Measurements from ENCODE around the gene PHF13. TPM values are rescaled to one million over a fixed set of nuclear protein-coding genes. Genes with fewer than 3 reads are reported as not detected.

Gene PHF13
- polyA plus RNA-seq, 1 of the 3 experiments (the other 2 are of a cell fraction), result 8.5 TPM

DNA sequence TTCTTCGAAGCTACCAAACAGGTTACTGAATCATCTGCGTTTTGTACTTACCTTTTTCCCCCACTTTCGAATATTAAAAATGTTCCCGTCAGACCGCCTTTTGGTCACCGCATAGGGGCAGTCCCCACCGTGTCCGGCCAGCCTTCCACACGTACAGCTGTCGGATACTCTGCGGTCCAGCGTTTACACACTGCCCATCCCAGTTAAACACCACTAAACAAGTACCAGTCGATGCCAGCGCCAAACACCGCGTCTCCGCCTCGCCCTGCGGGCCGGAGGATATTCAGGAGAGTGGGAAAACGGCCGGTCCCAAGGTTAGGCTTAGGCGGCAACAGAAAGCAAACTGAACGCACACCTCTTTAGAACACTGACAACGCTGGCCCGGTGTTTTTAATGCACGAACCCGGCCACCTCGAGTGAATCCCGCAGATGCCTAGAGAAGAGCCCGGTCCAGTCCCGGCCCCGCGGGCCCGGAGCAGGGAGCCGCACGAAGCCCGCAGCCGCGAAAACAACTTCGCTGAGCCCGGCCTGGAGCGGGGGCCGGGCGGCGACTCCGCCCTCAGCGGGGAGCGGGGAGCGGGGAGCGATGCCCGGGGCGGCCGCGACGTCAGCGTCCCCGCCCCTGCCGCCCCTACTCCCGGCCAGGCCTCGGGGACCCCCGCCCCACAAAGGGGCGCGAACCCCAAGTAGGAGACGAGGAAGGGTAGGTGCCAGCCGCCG, 730 bp upstream of the PHF13 start:
- Histone ChIP-seq H3K4me3 (ENCODE audit: low read depth in 2 of 2, low read length in 1 of 2) (peak overlapping the region; percentile 67 to 90), H3K27ac (ENCODE audit: low read depth in 2 of 2, low read length in 1 of 2) (peak overlapping the region; percentile 73 to 78), H3F3A (replicated peaks; ENCODE audit: insufficient read depth) (peaks cover 14% of the 10 kb centered on the region), H3K79me2 (ENCODE audit: insufficient read depth) (peaks cover 37% of the 10 kb centered on the region), H3K4me1 (ENCODE audit: control insufficient read depth in 1 of 2, insufficient read depth in 2 of 2, low read depth in 1 of 2, low read length in 1 of 2) (peaks cover 0 to 7% of the 10 kb centered on the region in 2 experiments; a peak in 1 of 4 replicates), H2AFZ (ENCODE audit: low read depth) (peak overlapping the region; percentile 95), H3K9me2 (no peaks in the 10 kb centered on the region), H3K9me3 (no peaks in the 10 kb centered on the region), H4K20me1 (ENCODE audit: insufficient read depth) (peaks cover 26% of the 10 kb centered on the region), H3K9ac (peak overlapping the region; percentile 70), H3K4me2 (peak overlapping the region; percentile 93), H3K27me3 (ENCODE audit: insufficient read depth) (no peaks in the 10 kb centered on the region), H3K36me3 (replicated peaks in 1 of 2; ENCODE audit: control insufficient read depth in 1 of 2, insufficient read depth in 2 of 2, low read length in 1 of 2) (no peaks in the 10 kb centered on the region)
- DNase-seq, result peak; percentile 62
- POLR2A ChIA-PET, result interaction anchor here (1.0 kb wide), 1 partner anchor 10 kb away, joined by 3 read pairs; no protein-coding TSS in a partner anchor
- CTCF ChIA-PET, result interaction anchor here (0.7 to 1.5 kb wide), 5 partner anchors 10 to 58 kb away, joined by 3 to 6 read pairs (median 4); partner anchors contain the start of genes KLHL21, NOL9, TAS1R1 and ZBTB48
- TF ChIP-seq SMC3 (IDR thresholded peaks at IDR 0.05; ENCODE audit: low read depth, low read length) (no peak), FOSL2 (IDR thresholded peaks at IDR 0.05; ENCODE audit: borderline replicate concordance, low read depth) (no peak), PBX3 (IDR thresholded peaks at IDR 0.05) (no peak), RAD21 (IDR thresholded peaks at IDR 0.05; ENCODE audit: low read length) (peak; percentile 30), RFX5 (IDR thresholded peaks at IDR 0.05; ENCODE audit: low read length) (no peak)
- WGBS (ENCODE audit: low lambda C conversion rate), result under 1% methylated on average over 23 of the region's 67 CpGs

DNA sequence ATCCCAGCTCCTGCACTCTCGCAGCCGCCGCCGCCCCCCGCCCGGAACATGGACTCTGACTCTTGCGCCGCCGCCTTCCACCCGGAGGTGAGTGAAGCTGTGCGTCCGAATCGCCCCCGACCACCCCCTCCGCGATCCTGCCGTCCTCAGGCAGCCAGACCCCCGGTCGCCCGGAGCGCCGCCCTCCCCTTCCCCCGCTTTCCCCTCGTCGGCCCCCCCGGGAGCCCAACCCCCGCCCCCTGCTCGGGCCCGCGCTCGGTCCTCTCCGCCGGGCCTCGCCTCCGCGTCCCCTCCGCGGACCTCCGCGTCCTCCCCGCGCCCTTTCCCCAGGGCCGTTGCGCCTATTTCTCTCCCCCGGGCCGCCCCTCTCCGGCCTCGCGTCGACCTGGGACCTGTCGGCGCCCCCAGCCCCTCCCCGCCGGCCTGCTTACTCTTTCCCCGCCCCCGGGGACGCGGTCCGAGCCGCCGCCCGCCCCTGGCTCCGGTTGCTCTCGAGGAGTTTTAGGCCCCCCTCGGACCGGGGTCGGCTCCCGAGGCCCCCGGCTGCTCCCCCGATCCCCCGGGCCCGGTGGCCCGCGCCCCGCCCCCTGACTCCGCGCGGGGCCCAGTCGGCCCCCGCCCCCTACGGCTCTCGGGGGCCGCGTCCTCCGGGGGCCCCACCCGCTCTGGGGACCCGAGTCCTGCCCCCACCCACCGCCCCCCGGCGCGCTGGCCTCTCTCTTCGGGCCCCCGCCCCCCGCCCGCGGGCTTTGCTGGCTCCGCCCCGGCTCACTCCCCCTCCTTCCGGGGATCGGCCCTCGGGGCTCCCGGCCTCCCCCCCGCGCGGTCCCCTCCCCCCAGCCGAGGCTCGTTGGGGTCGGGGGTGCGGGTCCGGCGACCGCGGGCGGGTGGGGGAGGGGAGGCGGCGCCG, 743 bp downstream of the PHF13 start:
- peak overlapping the region; percentile 90; the same call in 1 of the 2 replicates for H3K4me2 ChIP-seq
- WGBS (ENCODE audit: low lambda C conversion rate), result 0% methylated on average over 7 of the region's 117 CpGs
- H3K79me2 ChIP-seq (ENCODE audit: insufficient read depth), result peaks cover 52% of the 10 kb centered on the region
- peak overlapping the region; percentile 67 to 75 for H3K4me3 ChIP-seq (ENCODE audit: low read depth in 2 of 2, low read length in 1 of 2)
- TF ChIP-seq RCOR1 (IDR thresholded peaks at IDR 0.05; ENCODE audit: low read length), result no peak
- TF ChIP-seq, protein P1, sequence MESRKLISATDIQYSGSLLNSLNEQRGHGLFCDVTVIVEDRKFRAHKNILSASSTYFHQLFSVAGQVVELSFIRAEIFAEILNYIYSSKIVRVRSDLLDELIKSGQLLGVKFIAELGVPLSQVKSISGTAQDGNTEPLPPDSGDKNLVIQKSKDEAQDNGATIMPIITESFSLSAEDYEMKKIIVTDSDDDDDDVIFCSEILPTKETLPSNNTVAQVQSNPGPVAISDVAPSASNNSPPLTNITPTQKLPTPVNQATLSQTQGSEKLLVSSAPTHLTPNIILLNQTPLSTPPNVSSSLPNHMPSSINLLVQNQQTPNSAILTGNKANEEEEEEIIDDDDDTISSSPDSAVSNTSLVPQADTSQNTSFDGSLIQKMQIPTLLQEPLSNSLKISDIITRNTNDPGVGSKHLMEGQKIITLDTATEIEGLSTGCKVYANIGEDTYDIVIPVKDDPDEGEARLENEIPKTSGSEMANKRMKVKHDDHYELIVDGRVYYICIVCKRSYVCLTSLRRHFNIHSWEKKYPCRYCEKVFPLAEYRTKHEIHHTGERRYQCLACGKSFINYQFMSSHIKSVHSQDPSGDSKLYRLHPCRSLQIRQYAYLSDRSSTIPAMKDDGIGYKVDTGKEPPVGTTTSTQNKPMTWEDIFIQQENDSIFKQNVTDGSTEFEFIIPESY (IDR thresholded peaks at IDR 0.05; ENCODE audit: borderline replicate concordance, low read depth), result no peak
- TF ChIP-seq JUND (IDR thresholded peaks at IDR 0.05), result no peak
- H2AFZ ChIP-seq (ENCODE audit: low read depth), result 0 out of 2 replicates have a peak overlapping the region, but pooled peaks have one; percentile 51
- POLR2A ChIA-PET, result interaction anchor here (0.6 kb wide), 1 partner anchor 66 kb away, joined by 3 read pairs; no protein-coding TSS in a partner anchor
- peaks cover 14% of the 10 kb centered on the region for H3F3A ChIP-seq (replicated peaks; ENCODE audit: insufficient read depth)
- peak; percentile 90 for DNase-seq
- H3K27me3 ChIP-seq (ENCODE audit: insufficient read depth), result no peaks in the 10 kb centered on the region
- H4K20me1 ChIP-seq (ENCODE audit: insufficient read depth), result peaks cover 41% of the 10 kb centered on the region
- CTCF ChIA-PET, result interaction anchor here (1.0 to 1.1 kb wide), 2 partner anchors 11 to 59 kb away, joined by 4 to 5 read pairs; partner anchors contain the start of genes KLHL21, NOL9 and TAS1R1
- peak overlapping the region; percentile 73 to 77 for H3K27ac ChIP-seq (ENCODE audit: low read depth in 2 of 2, low read length in 1 of 2)
- H3K4me1 ChIP-seq (ENCODE audit: control insufficient read depth in 1 of 2, insufficient read depth in 2 of 2, low read depth in 1 of 2, low read length in 1 of 2), result peaks cover 0 to 7% of the 10 kb centered on the region in 2 experiments; a peak in 1 of 4 replicates
- H3K9me3 ChIP-seq, result no peaks in the 10 kb centered on the region
- H3K36me3 ChIP-seq (replicated peaks in 1 of 2; ENCODE audit: control insufficient read depth in 1 of 2, insufficient read depth in 2 of 2, low read length in 1 of 2), result peaks cover 2 to 3% of the 10 kb centered on the region in 2 experiments
- H3K9ac ChIP-seq, result peak overlapping the region; percentile 86
- H3K9me2 ChIP-seq, result no peaks in the 10 kb centered on the region

Measured in SK-N-SH (cell line).